HEK293 (cell line): Measurements from ENCODE around the gene PPP1R1B.

Source experiments
- CTCF ChIP-seq: fragments of 450-650 bp; formaldehyde crosslinking; IDR thresholded peaks from 2 replicates; pipeline ENCODE4 v1.5.1; 2016; ENCODE audit warnings: missing biosample characterization, missing genetic modification characterization
- REST ChIP-seq: fragments of 450-650 bp; formaldehyde crosslinking; IDR thresholded peaks from 2 replicates; pipeline ENCODE4 v1.5.1; 2016; ENCODE audit warnings: missing biosample characterization, missing genetic modification characterization
- SP2 ChIP-seq: fragments of 450-650 bp; formaldehyde crosslinking; IDR thresholded peaks from 2 replicates; pipeline ENCODE4 v1.5.1; 2016; ENCODE audit warnings: missing biosample characterization, missing genetic modification characterization
- ZBTB7A ChIP-seq: fragments of 450-650 bp; formaldehyde crosslinking; IDR thresholded peaks from 2 replicates; pipeline ENCODE4 v1.5.1; 2016; ENCODE audit warnings: low read depth, missing biosample characterization, missing genetic modification characterization
- ZNF248 ChIP-seq: fragments of 450-650 bp; formaldehyde crosslinking; IDR thresholded peaks from 2 replicates; pipeline ENCODE4 v1.5.1; 2017; ENCODE audit warnings: missing biosample characterization, missing genetic modification characterization
- TF ChIP-seq, protein P1 (sequence below): fragments of 450-650 bp; formaldehyde crosslinking; IDR thresholded peaks from 2 replicates; pipeline ENCODE4 v1.5.1; 2016; ENCODE audit warnings: missing biosample characterization, missing genetic modification characterization, low read depth

DNA sequence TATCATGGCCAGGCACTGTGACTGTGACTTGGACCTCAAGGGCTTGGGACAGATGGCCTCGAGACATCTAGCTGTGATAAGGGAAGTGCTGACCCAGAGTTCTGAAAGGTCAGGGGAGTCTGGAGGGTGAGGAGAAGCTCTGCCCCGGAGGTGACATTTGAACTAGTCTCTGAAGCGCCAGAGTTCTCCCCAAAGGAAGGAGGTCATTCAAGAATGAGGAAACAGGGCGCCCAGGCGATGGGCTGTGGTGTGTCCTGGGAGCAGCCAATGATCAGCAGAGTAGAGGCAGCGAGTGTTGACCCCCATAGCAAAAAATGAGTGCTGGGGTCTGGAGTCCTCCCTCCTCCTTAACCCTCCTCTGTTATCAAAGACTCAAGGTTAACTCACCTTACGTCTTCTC, 15.1 kb downstream of the PPP1R1B start:
- TF ChIP-seq CTCF (tag by site-specific recombination): no peak
- TF ChIP-seq ZBTB7A (tag by site-specific recombination): no peak
- TF ChIP-seq, protein P1, sequence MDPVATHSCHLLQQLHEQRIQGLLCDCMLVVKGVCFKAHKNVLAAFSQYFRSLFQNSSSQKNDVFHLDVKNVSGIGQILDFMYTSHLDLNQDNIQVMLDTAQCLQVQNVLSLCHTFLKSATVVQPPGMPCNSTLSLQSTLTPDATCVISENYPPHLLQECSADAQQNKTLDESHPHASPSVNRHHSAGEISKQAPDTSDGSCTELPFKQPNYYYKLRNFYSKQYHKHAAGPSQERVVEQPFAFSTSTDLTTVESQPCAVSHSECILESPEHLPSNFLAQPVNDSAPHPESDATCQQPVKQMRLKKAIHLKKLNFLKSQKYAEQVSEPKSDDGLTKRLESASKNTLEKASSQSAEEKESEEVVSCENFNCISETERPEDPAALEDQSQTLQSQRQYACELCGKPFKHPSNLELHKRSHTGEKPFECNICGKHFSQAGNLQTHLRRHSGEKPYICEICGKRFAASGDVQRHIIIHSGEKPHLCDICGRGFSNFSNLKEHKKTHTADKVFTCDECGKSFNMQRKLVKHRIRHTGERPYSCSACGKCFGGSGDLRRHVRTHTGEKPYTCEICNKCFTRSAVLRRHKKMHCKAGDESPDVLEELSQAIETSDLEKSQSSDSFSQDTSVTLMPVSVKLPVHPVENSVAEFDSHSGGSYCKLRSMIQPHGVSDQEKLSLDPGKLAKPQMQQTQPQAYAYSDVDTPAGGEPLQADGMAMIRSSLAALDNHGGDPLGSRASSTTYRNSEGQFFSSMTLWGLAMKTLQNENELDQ: no peak
- no peak for TF ChIP-seq REST
- no peak for TF ChIP-seq ZNF248
- TF ChIP-seq SP2: no peak
